Activated CD4-positive, alpha-beta T cell treated with anti-CD3 and anti-CD28 coated beads, Interleukin-2, amount 50 U/mL, for 16 hours (primary cell): ENCODE data around the gene RNF180.
"Not testable (repeated sequence)": the region's sequence is repeated elsewhere in the genome, so short reads cannot be mapped to it uniquely, and the experiment has no call there.

Experiments used
- DNase-seq: peaks from one replicate; pipeline ENCODE4 v3.0.0-alpha.2; 2020

The RNF180 gene

GRCh38 chr5:64398735-64399134 is 233.1 kb downstream of the RNF180 start:
- DNase-seq: not testable (repeated sequence)

- not testable (repeated sequence) for DNase-seq
Measured at GRCh38 chr5:64407103-64407825, 241.6 kb downstream of the RNF180 start.

DNA sequence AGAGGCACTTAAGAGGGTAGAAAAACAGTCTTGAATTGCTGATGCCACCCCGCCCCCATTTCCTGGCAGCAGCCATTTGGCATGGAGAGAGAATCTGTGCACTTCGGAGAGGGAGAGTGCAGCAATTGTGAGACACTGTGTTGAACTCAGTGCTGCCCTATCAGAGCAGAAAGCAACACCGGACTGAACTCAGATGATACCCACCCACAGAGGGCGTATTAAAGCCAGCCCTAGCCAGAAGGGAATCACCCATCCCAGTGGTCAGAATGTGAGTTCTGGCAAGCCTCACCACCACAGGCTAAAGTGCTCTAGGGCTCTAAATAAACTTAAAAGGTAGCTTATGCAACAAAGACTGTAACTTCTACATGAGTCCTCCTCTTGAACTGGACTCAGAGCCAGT is 251.7 kb downstream of the RNF180 start:
- no peak for DNase-seq

DNA sequence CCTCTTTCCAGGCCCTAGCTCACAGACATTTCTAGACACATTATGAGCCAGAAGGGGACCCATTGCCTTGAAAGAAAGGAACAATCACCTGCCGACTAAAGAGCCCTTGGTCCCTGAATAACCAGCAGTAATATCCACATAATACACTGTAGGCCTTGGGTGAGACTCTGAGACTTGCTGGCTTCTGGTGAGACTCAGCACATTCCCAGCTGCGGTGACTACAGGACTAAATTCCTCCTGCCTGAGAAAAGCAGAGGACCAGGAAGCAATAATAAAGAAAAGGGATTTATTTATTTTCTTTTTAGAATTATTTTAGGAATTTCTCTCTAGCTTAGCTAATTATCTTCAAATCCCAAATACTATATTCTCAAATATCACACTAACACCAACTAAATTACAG is 252.4 kb downstream of the RNF180 start:
- DNase-seq: no peak
